HG03095 (cell line): ENCODE results near the gene CLRN1.

Experiments
- ATAC-seq: cut with Tn5 transposase; IDR thresholded peaks from one replicate; pipeline ENCODE4 v1.9.1; 2021; ENCODE audit warnings: moderate library complexity; ENCODE audit not compliant: unreplicated experiment

The CLRN1 gene

GRCh38 chr3:150925751-150926201, 46.8 kb downstream of the CLRN1 start:
- peak; percentile 84 for ATAC-seq

- ATAC-seq: no peak
These were observed 49.9 kb downstream of the CLRN1 start for GRCh38 chr3:150922611-150923010.

- no peak for ATAC-seq
These were observed 51.3 kb downstream of the CLRN1 start for GRCh38 chr3:150921209-150921608.

- ATAC-seq: no peak
These were observed 52.3 kb downstream of the CLRN1 start for GRCh38 chr3:150920236-150920635.

- no peak for ATAC-seq
These were observed 54.6 kb downstream of the CLRN1 start for GRCh38 chr3:150917951-150918350.

GRCh38 chr3:150913133-150913922, 59.2 kb downstream of the CLRN1 start:
- peak; percentile 17 for ATAC-seq

GRCh38 chr3:150912501-150912900, 60.0 kb downstream of the CLRN1 start:
- ATAC-seq: peak; percentile 82

- ATAC-seq: no peak
These were observed 60.8 kb downstream of the CLRN1 start for GRCh38 chr3:150911771-150912170.

- ATAC-seq: no peak
These were observed 66.1 kb downstream of the CLRN1 start for GRCh38 chr3:150906461-150906860.

- no peak for ATAC-seq
These were observed 66.8 kb downstream of the CLRN1 start for GRCh38 chr3:150905746-150906145.

GRCh38 chr3:150905339-150905738, 67.2 kb downstream of the CLRN1 start, which contains the start of gene MINDY4B:
TSS of gene MINDY4B (minus strand) at chr3:150905439. CDS start at chr3:150905439, 0 bp downstream.
- no peak for ATAC-seq

- ATAC-seq: no peak
These were observed 69.5 kb downstream of the CLRN1 start for GRCh38 chr3:150902988-150903387.

- no peak for ATAC-seq
These were observed 70.7 kb downstream of the CLRN1 start for GRCh38 chr3:150901793-150902192.

GRCh38 chr3:150899141-150899540, 73.4 kb downstream of the CLRN1 start:
- ATAC-seq: no peak

GRCh38 chr3:150898046-150898754, 74.3 kb downstream of the CLRN1 start:
- ATAC-seq: no peak

- no peak for ATAC-seq
These were observed 74.9 kb downstream of the CLRN1 start for GRCh38 chr3:150897592-150897991.

GRCh38 chr3:150890831-150891230, 81.7 kb downstream of the CLRN1 start:
- no peak for ATAC-seq

GRCh38 chr3:150890295-150890694, 82.2 kb downstream of the CLRN1 start:
- ATAC-seq: no peak

- no peak for ATAC-seq
These were observed 83.4 kb downstream of the CLRN1 start for GRCh38 chr3:150889106-150889505.

- ATAC-seq: no peak
These were observed 85.5 kb downstream of the CLRN1 start for GRCh38 chr3:150887031-150887430.

GRCh38 chr3:150885535-150885934, 87.0 kb downstream of the CLRN1 start:
- no peak for ATAC-seq

GRCh38 chr3:150878996-150879575, 93.4 kb downstream of the CLRN1 start:
- ATAC-seq: no peak
